AG10803 (cell line): ENCODE data around the gene FGF8.

ENCODE experiments used
- DNase-seq: peaks from one replicate; pipeline ENCODE4 v3.0.0; 2010; ENCODE audit warnings: low read depth
- H3K4me3 ChIP-seq: 2 replicates; pipeline ENCODE4 v1.5.1; 2011; ENCODE audit warnings: mild to moderate bottlenecking, low read length, control low read depth
- TF ChIP-seq, protein P1 (sequence below): conservative IDR thresholded peaks from 2 replicates; pipeline ENCODE4 v1.5.1; 2011; ENCODE audit warnings: mild to moderate bottlenecking, low read length, control low read depth, inconsistent platforms

FGF8 gene

GRCh38 chr10:101766753-101767599, 8.9 kb downstream of the FGF8 start:
- TF ChIP-seq, protein P1, sequence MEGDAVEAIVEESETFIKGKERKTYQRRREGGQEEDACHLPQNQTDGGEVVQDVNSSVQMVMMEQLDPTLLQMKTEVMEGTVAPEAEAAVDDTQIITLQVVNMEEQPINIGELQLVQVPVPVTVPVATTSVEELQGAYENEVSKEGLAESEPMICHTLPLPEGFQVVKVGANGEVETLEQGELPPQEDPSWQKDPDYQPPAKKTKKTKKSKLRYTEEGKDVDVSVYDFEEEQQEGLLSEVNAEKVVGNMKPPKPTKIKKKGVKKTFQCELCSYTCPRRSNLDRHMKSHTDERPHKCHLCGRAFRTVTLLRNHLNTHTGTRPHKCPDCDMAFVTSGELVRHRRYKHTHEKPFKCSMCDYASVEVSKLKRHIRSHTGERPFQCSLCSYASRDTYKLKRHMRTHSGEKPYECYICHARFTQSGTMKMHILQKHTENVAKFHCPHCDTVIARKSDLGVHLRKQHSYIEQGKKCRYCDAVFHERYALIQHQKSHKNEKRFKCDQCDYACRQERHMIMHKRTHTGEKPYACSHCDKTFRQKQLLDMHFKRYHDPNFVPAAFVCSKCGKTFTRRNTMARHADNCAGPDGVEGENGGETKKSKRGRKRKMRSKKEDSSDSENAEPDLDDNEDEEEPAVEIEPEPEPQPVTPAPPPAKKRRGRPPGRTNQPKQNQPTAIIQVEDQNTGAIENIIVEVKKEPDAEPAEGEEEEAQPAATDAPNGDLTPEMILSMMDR, result no peak
- DNase-seq, result no peak
- no peak overlapping the region for H3K4me3 ChIP-seq

DNA sequence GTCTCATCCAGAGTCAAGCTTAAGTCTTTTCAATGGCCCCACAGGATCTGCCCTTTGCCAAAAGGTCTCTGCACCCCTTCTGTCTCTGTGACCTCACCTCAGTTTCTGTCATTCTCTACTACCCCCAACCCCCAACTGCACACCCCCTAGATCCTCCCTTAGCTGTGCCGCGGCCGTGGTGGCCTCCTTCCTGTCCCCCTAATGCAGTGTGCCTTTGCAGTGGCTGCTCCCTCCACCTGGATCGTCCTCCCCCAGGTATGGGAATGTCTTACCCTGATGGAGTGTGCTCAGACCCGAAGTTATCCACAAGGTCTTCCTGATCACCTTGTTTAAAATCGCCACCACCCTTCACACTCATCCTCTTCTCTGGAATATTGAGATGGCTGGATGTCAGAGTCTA, 9.6 kb downstream of the FGF8 start:
- no peak for DNase-seq
- TF ChIP-seq, protein P1, result no peak

DNA sequence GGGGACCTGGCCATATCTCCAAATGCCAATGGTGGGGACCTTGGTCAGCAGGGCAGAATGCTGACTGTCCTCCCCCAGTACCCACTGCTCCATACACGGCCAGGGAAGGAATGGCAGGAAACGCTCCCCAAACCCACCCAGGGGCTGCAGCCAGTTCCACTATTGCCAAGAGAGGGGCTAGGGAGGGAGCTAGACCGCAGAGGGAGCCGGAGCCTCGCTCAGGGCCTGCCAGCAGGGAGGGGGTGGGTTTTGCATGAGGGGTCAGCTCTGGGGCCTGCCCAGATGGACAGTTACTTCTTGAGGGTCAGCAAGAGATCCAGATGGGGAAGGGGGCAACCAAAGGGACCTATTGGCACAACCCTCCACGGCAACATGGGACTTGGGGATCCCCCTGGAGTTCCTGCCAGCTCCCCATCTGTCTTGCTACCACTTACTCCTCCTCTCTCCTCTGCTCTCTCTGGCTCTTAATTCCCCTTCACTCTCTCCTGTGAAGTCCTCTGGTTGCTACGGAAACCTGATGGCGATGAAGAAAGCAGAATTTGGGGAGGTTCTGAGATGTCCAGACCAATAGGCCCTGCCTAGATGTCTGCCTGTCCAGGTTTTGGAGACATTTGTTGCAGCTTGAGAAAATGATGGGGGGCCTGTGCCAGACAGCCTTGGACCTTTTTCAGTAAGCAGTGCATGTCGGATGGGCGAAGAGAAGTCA, 12.6 kb downstream of the FGF8 start:
- DNase-seq, result no peak
- no peak overlapping the region for H3K4me3 ChIP-seq
- TF ChIP-seq, protein P1, result no peak

More for the DNA sequence above, 9.6 kb downstream of the FGF8 start:
- H3K4me3 ChIP-seq, result no peak overlapping the region

DNA sequence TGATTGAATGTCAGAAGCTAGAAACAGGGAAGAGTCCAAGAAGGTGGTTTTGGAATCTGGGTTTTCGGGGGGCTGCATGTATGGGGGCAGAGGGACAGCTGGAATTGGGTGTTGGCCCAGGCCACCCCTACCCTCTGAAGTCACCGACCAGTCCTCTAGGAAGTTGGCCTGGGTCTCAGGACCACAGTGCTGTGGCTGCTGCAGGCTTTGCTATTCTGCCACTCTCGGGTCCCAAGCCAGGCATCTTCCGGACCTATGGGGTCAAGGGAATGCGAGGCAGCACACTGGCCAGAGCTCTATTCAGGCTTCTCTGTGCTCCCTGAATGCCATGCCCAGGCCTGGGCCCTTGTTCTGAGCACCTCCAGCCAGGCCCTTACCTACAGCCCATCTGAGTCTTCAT, 13.2 kb downstream of the FGF8 start:
- no peak overlapping the region for H3K4me3 ChIP-seq
- TF ChIP-seq, protein P1, result no peak
- DNase-seq, result no peak

- no peak overlapping the region for H3K4me3 ChIP-seq
- no peak for DNase-seq
- TF ChIP-seq, protein P1, result no peak
Observed at GRCh38 chr10:101761226-101761625, 14.7 kb downstream of the FGF8 start.

- TF ChIP-seq, protein P1, result no peak
- peak; percentile 17 for DNase-seq
Observed at GRCh38 chr10:101760510-101760909, 15.4 kb downstream of the FGF8 start.

More at GRCh38 chr10:101760510-101760909, 15.4 kb downstream of the FGF8 start:
- no peak overlapping the region for H3K4me3 ChIP-seq
